HepG2 (cell line): Measurements from ENCODE around the gene LNPK. TPM values are rescaled to one million over a fixed set of nuclear protein-coding genes. Genes with fewer than 3 reads are reported as not detected.

ENCODE experiments used
- ASH2L ChIP-seq: fragments of 300-600, 200-600 bp; sonication (generic); IDR thresholded peaks from 2 replicates; pipeline ENCODE4 v1.7.0; 2017; ENCODE audit warnings: low read depth, mild to moderate bottlenecking, moderate library complexity, mixed read lengths, low read length; ENCODE audit not compliant: insufficient read length
- EP300 ChIP-seq, 3 experiments: sonication (generic) in 1 of 3; formaldehyde crosslinking in 1 of 3; IDR thresholded peaks; 2 replicates each; pipeline versions ENCODE4 v1.5.1 to v1.6.1; 2011 to 2020; ENCODE audit warnings: low read depth in 2 of 3, low read length in 2 of 3, borderline replicate concordance in 1 of 3, improper control_type of control experiment in 1 of 3, mild to moderate bottlenecking in 1 of 3, missing genetic modification reagents in 1 of 3, moderate library complexity in 1 of 3
- GLI4 ChIP-seq: sonication (generic); formaldehyde crosslinking; IDR thresholded peaks from 2 replicates; pipeline ENCODE4 v1.5.1; 2020; ENCODE audit warnings: missing genetic modification reagents, mild to moderate bottlenecking, moderate library complexity, borderline replicate concordance
- JDP2 ChIP-seq: sonication (generic); formaldehyde crosslinking; IDR thresholded peaks from 2 replicates; pipeline ENCODE4 v1.8.1; 2022; ENCODE audit warnings: missing genetic modification reagents, borderline replicate concordance
- MBNL3 ChIP-seq: fragments of 250-450 bp; sonication (Bioruptor Pico); conservative IDR thresholded peaks from 2 replicates; pipeline ENCODE4 v1.8.0; 2022; ENCODE audit warnings: mild to moderate bottlenecking, inconsistent platforms
- MIXL1 ChIP-seq: IDR thresholded peaks from 2 replicates; pipeline ENCODE4 v1.6.1; 2016
- NR2F2 ChIP-seq: IDR thresholded peaks from 2 replicates; pipeline ENCODE4 v1.6.1; 2012; ENCODE audit warnings: low read depth, inconsistent platforms, borderline replicate concordance
- ZNF326 ChIP-seq: sonication (generic); formaldehyde crosslinking; IDR thresholded peaks from 2 replicates; pipeline ENCODE4 v1.4.0; 2020; ENCODE audit warnings: missing genetic modification reagents, borderline replicate concordance
- ZNF337 ChIP-seq: sonication (generic); formaldehyde crosslinking; IDR thresholded peaks from 2 replicates; pipeline ENCODE4 v1.5.1; 2020; ENCODE audit warnings: missing genetic modification reagents, low read depth, mild to moderate bottlenecking, borderline replicate concordance
- ZNF558 ChIP-seq: sonication (generic); formaldehyde crosslinking; IDR thresholded peaks from 2 replicates; pipeline ENCODE4 v1.9.0; 2022; ENCODE audit warnings: mild to moderate bottlenecking, missing genetic modification reagents, borderline replicate concordance
- ZNF652 ChIP-seq: IDR thresholded peaks from 2 replicates; pipeline ENCODE4 v1.6.1; 2016; ENCODE audit warnings: low read depth, borderline replicate concordance
- ZNF672 ChIP-seq: sonication (generic); formaldehyde crosslinking; IDR thresholded peaks from 2 replicates; pipeline ENCODE4 v1.8.1; 2022; ENCODE audit warnings: missing genetic modification reagents
- ZSCAN12 ChIP-seq: sonication (generic); formaldehyde crosslinking; IDR thresholded peaks from 2 replicates; pipeline ENCODE4 v1.9.0; 2021; ENCODE audit warnings: mild to moderate bottlenecking, missing genetic modification reagents
- ZSCAN25 ChIP-seq: sonication (generic); formaldehyde crosslinking; IDR thresholded peaks from 2 replicates; pipeline ENCODE4 v1.8.0; 2022; ENCODE audit warnings: mild to moderate bottlenecking, missing genetic modification reagents
- polyA plus RNA-seq, 8 experiments: library from polyadenylated mRNA; depleted of rRNA in 3 of 8; stranded (reverse) in 7 of 8; unstranded in 1 of 8; fragments of >200 nt; fragmentation: Illumina TruSeq in 4 of 8; extraction: Trizol in 4 of 8; gene quantifications; 2 replicates each; pipeline versions ENCODE4 v1.2.1 to v1.2.3, GENCODE V29; 2011 to 2016; ENCODE audit warnings: low read depth in 4 of 8, missing spikeins in 1 of 8, mixed read lengths in 1 of 8; ENCODE audit not compliant: insufficient read depth in 1 of 8
- total RNA-seq, 5 experiments: library from RNA; depleted of rRNA; stranded (reverse); fragments of >200 nt; fragmentation: Illumina TruSeq; extraction: Trizol; gene quantifications; 2 replicates each; pipeline ENCODE4 v1.2.3, GENCODE V29; 2016; ENCODE audit warnings: low read depth in 1 of 5
- TF ChIP-seq, protein P1 (sequence below): sonication (generic); formaldehyde crosslinking; IDR thresholded peaks from 2 replicates; pipeline ENCODE4 v1.5.1; 2020; ENCODE audit warnings: missing genetic modification reagents, mild to moderate bottlenecking, borderline replicate concordance
- TF ChIP-seq, protein P2 (sequence below): sonication (generic); formaldehyde crosslinking; IDR thresholded peaks from 2 replicates; pipeline ENCODE4 v1.4.0; 2020; ENCODE audit warnings: missing genetic modification reagents
- TF ChIP-seq, protein P3 (sequence below): IDR thresholded peaks from 2 replicates; pipeline ENCODE4 v1.6.1; 2016; ENCODE audit warnings: low read depth, borderline replicate concordance
- TF ChIP-seq, protein P4 (sequence below): sonication (generic); formaldehyde crosslinking; IDR thresholded peaks from 2 replicates; pipeline ENCODE4 v1.4.0; 2020; ENCODE audit warnings: missing genetic modification reagents, low read depth, mild to moderate bottlenecking, borderline replicate concordance
- TF ChIP-seq, protein P5 (sequence below): sonication (generic); formaldehyde crosslinking; IDR thresholded peaks from 2 replicates; pipeline ENCODE4 v1.4.0; 2020; ENCODE audit warnings: mild to moderate bottlenecking, missing genetic modification reagents
- TF ChIP-seq, protein P6 (sequence below): sonication (generic); formaldehyde crosslinking; IDR thresholded peaks from 2 replicates; pipeline ENCODE4 v1.8.1; 2023; ENCODE audit warnings: mild to moderate bottlenecking, missing genetic modification reagents

LNPK gene
- total and polyA plus RNA-seq, 2 of the 13 experiments (the other 11 are each of a cell fraction or from before 2014, with no cell fraction given), result 25.4 to 26.1 TPM

DNA sequence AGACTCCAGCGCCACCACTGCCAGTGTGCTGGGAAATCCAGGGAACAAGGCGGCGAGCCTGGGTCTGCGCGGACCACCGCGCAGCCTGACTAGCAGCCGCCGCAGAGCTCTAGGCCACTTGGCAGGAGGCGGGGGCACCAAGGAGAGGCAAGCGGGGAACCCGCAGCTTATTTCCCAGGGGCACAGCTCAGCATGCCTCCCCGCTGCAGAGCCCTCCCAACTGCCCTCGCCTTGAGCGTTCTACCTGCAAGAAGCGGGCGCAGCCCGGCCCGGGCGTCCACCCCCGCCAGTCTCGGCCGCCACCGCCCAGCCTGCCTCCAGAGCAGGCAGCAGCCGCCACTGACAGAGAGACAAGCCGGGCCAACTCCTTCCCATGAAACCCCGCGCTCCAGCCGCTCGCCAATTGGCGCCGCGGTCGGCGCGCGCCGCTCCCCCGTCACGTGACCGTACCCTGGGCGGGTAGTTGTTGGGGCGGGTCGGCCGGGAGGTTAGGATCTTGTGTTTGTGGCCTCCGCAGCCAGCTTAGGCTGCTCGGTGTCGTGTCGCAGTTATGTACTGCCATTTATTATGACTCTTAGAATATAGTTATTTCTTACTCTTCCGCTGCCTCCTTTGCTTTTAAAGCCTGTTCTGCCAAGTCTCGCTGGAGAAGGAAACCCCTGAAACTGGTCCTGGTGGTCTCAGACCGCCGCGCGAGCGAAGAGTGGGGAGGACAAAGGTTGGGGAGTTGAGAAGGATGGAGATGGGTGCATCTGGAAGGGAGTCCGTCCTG is at the start of gene LNPK (continued):
- TF ChIP-seq ZSCAN12 (CRISPR knock-in tag) (no peak), ASH2L (peak; percentile 92), ZNF672 (CRISPR knock-in tag) (no peak), MBNL3 (0 out of 2 replicates have a peak, but pooled peaks have one; percentile 8), ZNF326 (no peak), EP300 (IDR thresholded peaks at IDR 0.05; ENCODE audit: low read depth in 2 of 2, low read length in 2 of 2) (peak in 1 of 2 experiments; percentile 42; a peak in 1 of 4 replicates), EP300 (CRISPR knock-in tag; IDR thresholded peaks at IDR 0.05; ENCODE audit: borderline replicate concordance) (no peak), ZSCAN25 (0 out of 2 replicates have a peak, but pooled peaks have one; percentile 17), ZNF558 (CRISPR knock-in tag) (no peak), GLI4 (CRISPR knock-in tag) (peak; percentile 29; the same call in 1 of the 2 replicates), NR2F2 (no peak), JDP2 (no peak; the same call in 1 of the 2 replicates), ZNF337 (CRISPR knock-in tag) (no peak), ZNF652 (CRISPR knock-in tag) (no peak), MIXL1 (peak; percentile 22; the same call in 1 of the 2 replicates)
- TF ChIP-seq, protein P1, sequence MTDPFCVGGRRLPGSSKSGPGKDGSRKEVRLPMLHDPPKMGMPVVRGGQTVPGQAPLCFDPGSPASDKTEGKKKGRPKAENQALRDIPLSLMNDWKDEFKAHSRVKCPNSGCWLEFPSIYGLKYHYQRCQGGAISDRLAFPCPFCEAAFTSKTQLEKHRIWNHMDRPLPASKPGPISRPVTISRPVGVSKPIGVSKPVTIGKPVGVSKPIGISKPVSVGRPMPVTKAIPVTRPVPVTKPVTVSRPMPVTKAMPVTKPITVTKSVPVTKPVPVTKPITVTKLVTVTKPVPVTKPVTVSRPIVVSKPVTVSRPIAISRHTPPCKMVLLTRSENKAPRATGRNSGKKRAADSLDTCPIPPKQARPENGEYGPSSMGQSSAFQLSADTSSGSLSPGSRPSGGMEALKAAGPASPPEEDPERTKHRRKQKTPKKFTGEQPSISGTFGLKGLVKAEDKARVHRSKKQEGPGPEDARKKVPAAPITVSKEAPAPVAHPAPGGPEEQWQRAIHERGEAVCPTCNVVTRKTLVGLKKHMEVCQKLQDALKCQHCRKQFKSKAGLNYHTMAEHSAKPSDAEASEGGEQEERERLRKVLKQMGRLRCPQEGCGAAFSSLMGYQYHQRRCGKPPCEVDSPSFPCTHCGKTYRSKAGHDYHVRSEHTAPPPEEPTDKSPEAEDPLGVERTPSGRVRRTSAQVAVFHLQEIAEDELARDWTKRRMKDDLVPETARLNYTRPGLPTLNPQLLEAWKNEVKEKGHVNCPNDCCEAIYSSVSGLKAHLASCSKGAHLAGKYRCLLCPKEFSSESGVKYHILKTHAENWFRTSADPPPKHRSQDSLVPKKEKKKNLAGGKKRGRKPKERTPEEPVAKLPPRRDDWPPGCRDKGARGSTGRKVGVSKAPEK (CRISPR knock-in tag), result no peak; the same call in 1 of the 2 replicates
- TF ChIP-seq, protein P2, sequence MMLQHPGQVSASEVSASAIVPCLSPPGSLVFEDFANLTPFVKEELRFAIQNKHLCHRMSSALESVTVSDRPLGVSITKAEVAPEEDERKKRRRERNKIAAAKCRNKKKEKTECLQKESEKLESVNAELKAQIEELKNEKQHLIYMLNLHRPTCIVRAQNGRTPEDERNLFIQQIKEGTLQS (CRISPR knock-in tag), result no peak
- TF ChIP-seq, protein P3, sequence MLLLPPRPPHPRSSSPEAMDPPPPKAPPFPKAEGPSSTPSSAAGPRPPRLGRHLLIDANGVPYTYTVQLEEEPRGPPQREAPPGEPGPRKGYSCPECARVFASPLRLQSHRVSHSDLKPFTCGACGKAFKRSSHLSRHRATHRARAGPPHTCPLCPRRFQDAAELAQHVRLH (CRISPR knock-in tag), result peak; percentile 58; the same call in 1 of the 2 replicates
- TF ChIP-seq, protein P4, sequence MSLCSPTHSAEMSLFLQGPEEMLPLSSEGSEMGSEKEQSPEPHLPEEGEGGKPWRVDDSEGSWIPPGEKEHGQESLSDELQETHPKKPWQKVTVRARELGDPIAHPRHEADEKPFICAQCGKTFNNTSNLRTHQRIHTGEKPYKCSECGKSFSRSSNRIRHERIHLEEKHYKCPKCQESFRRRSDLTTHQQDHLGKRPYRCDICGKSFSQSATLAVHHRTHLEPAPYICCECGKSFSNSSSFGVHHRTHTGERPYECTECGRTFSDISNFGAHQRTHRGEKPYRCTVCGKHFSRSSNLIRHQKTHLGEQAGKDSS (CRISPR knock-in tag), result peak; percentile 65; the same call in 1 of the 2 replicates
- TF ChIP-seq, protein P5, sequence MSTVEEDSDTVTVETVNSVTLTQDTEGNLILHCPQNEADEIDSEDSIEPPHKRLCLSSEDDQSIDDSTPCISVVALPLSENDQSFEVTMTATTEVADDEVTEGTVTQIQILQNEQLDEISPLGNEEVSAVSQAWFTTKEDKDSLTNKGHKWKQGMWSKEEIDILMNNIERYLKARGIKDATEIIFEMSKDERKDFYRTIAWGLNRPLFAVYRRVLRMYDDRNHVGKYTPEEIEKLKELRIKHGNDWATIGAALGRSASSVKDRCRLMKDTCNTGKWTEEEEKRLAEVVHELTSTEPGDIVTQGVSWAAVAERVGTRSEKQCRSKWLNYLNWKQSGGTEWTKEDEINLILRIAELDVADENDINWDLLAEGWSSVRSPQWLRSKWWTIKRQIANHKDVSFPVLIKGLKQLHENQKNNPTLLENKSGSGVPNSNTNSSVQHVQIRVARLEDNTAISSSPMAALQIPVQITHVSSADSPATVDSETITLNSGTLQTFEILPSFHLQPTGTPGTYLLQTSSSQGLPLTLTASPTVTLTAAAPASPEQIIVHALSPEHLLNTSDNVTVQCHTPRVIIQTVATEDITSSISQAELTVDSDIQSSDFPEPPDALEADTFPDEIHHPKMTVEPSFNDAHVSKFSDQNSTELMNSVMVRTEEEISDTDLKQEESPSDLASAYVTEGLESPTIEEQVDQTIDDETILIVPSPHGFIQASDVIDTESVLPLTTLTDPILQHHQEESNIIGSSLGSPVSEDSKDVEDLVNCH (CRISPR knock-in tag), result no peak
- TF ChIP-seq, protein P6, sequence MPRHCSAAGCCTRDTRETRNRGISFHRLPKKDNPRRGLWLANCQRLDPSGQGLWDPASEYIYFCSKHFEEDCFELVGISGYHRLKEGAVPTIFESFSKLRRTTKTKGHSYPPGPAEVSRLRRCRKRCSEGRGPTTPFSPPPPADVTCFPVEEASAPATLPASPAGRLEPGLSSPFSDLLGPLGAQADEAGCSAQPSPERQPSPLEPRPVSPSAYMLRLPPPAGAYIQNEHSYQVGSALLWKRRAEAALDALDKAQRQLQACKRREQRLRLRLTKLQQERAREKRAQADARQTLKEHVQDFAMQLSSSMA (CRISPR knock-in tag), result peak; percentile 79
